ENCODE measurements around the gene RIPK4.
"Not testable (repeated sequence)": the region's sequence is repeated elsewhere in the genome, so short reads cannot be mapped to it uniquely, and the experiment has no call there.

RIPK4 gene

GRCh38 chr21:41737651-41738324 lies 29.1 kb downstream of the RIPK4 start:
- no peak for DNase-seq (ENCODE audit: low spot score)

GRCh38 chr21:41736423-41736822 lies 30.4 kb downstream of the RIPK4 start:
- DNase-seq (ENCODE audit: low spot score): no peak

- no peak for DNase-seq (ENCODE audit: low spot score)
Measured at GRCh38 chr21:41733951-41734689, 32.7 kb downstream of the RIPK4 start.

- DNase-seq (ENCODE audit: low spot score): no peak
Measured at GRCh38 chr21:41731081-41731480, 35.8 kb downstream of the RIPK4 start.

- DNase-seq (ENCODE audit: low spot score): no peak
Measured at GRCh38 chr21:41730367-41730765, 36.5 kb downstream of the RIPK4 start.

GRCh38 chr21:41729701-41730366 lies 37.0 kb downstream of the RIPK4 start:
- DNase-seq (ENCODE audit: low spot score): no peak

GRCh38 chr21:41727784-41728763 lies 38.8 kb downstream of the RIPK4 start:
- no peak for DNase-seq (ENCODE audit: low spot score)

GRCh38 chr21:41726970-41727783 lies 39.7 kb downstream of the RIPK4 start:
- DNase-seq (ENCODE audit: low spot score): no peak

- no peak for DNase-seq (ENCODE audit: low spot score)
Measured at GRCh38 chr21:41726630-41726969, 40.3 kb downstream of the RIPK4 start.

- DNase-seq (ENCODE audit: low spot score): no peak
Measured at GRCh38 chr21:41726058-41726558, 40.7 kb downstream of the RIPK4 start.

GRCh38 chr21:41725421-41726031 lies 41.3 kb downstream of the RIPK4 start:
- no peak for DNase-seq (ENCODE audit: low spot score)

GRCh38 chr21:41723835-41724234 lies 43.0 kb downstream of the RIPK4 start:
- DNase-seq (ENCODE audit: low spot score): not testable (repeated sequence)

- DNase-seq (ENCODE audit: low spot score): no peak
Measured at GRCh38 chr21:41722052-41723018, 44.5 kb downstream of the RIPK4 start.

GRCh38 chr21:41720250-41720649 lies 46.6 kb downstream of the RIPK4 start:
- no peak for DNase-seq (ENCODE audit: low spot score)

- DNase-seq (ENCODE audit: low spot score): no peak
Measured at GRCh38 chr21:41719691-41720090, 47.2 kb downstream of the RIPK4 start.

- no peak for DNase-seq (ENCODE audit: low spot score)
Measured at GRCh38 chr21:41717573-41718330, 49.1 kb downstream of the RIPK4 start.

- DNase-seq (ENCODE audit: low spot score): no peak
Measured at GRCh38 chr21:41716751-41717150, 50.1 kb downstream of the RIPK4 start.

- no peak for DNase-seq (ENCODE audit: low spot score)
Measured at GRCh38 chr21:41715649-41716281, 51.1 kb downstream of the RIPK4 start.

All from germinal center (tissue), 1 donor.